ENCODE data around the gene OR4D5.

OR4D5 gene

GRCh38 chr11:123939317-123939716 is at the start of gene OR4D5:
OR4D5 (plus strand) TSS chr11:123939617; CDS start chr11:123939617, 0 bp downstream.
- no peak for DNase-seq

DNA sequence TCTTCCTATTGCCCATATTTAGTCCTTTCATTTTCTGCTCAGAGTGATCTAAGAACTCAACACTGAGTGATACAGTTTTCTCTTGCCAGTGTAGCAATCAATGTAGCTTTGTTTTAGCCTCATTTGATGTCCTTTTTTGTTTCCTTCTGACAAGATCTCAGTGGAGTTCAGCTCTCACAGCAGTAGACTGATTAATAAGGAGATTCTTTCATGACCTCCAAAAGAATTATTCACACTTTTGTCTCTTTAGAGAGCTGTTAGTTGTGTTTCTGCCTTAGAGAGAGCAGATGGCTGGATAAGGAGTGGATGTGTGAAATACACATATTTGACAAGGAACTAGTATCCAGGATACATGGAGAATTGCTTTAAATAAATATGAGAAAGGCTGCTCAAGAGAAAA is 47.4 kb upstream of the OR4D5 start:
- DNase-seq: no peak

DNA sequence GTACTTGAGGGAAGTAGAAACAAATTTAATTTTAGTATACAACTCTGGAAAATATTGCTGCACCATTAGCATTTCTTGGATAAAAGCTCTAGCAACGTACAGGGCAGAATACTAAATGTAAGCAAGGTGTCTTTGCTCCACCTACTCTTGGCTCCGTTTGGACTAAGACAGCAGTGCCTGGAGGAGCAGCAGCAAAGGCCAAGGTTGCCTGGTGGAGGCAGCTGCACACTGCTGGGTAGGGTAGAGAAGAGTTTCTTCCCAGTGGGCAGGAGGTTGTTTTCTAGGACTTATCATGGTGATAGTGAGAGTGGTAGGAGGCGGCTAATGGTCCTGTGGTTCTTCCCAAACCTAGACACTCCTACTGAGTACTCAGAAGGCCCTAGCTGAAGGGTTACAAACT is 39.6 kb upstream of the OR4D5 start:
- no peak for DNase-seq

DNA sequence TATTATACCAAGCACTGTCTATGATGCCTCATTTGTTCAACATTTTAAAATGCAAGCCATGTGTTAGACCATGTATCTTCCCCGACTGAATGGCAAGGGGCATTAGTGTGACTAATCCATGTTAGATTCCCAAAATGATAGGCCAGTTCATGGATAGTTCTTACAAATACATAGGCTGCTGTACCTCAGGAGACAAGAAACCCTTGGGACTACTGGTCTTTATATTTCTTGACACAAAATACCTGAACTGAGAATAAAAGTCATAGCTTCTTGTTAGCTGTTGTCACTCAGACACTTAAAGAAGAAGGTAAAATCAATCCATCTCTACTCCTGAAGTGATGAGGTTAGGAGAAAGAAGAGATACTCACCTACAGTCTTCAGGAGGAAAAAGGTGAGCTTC is 37.5 kb upstream of the OR4D5 start, which contains the start of gene OR8D4:
TSS of gene OR8D4 (plus strand) at position 301 of the 400 bp plus-strand sequence. CDS start 4,265 bp downstream, outside the sequence.
- no peak for DNase-seq

- DNase-seq: no peak
These were observed 35.5 kb upstream of the OR4D5 start for GRCh38 chr11:123903932-123904331.

DNA sequence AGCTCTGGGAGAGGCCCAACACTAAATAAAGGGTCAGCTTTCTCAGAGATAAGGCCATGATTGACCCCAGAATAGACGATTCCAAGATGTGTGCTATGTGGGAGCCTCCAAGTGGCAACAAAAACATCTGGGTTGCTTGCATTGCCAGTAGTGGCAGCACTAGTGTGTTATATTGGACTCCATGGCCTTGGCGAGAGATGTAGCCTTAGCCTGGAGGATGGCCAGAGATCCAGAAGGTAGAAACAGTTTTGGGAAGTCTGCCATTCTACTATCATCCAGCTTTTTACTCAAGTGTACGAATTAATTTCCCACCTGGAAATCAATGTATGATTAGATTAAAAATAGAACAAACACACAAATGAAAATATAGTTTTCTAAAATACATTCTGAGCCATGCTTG is 34.5 kb upstream of the OR4D5 start:
- DNase-seq: no peak

- DNase-seq: no peak
These were observed 33.6 kb upstream of the OR4D5 start for GRCh38 chr11:123905826-123906225.

- DNase-seq: no peak
These were observed 18.5 kb upstream of the OR4D5 start for GRCh38 chr11:123920943-123921342.

GRCh38 chr11:123924027-123924426 is 15.4 kb upstream of the OR4D5 start:
- no peak for DNase-seq

DNA sequence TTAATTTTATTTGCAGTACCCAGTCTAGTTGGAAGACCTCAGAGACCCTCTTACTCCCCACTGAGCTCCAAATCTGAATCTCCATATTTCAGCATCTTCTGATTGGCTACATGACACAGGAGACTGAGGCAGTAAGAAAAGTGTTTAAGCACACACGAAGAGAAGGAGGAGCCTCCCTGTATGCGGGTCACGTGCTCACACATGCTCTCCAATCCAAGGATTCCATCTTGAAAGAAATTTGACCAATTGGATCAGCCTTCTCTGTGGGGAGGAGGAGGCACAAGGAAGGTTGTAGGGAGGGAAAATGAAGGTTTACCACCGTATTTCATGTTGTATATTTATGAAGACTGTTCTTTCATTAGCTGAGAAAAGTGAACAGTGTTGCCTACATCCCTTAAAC is 3.0 kb downstream of the OR4D5 start:
- no peak for DNase-seq

DNA sequence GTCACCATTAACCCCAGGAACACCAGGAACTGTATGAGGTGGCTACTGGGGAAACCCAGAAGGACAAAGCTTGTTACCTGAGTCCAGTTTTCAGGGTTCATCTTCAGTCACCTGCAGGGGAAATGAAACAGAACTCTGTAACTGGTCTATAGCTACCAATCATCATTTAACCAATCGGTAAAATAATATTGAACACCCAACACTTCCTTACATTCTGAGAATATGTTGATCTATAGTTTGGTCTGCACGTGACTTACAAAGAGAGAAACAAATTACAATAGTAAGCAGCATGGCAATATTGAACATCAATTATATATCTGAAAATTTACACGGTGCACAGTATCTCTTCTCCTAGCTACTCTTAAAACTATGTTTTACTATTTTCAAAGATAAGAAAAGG is 4.3 kb downstream of the OR4D5 start, which contains the start of gene OR6T1:
TSS of gene OR6T1 (minus strand) at position 101 of the 400 bp plus-strand sequence. CDS start at position 101, 0 bp downstream.
- DNase-seq: no peak

DNA sequence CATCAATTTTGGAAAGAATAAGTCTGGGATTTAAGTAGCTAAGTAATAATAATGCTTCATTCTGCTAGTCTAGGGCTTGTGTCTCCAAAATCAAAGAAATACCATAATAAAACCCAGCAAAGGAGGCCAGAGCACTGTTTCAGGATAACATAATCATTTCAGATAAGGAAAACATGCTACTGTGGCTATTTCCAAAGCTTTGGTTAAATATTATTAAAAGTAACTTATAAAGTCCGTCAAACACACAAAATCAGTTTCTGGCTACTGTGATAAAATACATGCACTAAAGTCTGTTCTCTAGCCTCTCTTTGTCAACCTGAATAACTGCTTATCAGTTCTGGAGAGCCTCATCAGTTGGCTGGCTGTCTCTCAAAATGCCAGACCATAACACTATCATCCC is 5.7 kb downstream of the OR4D5 start:
- DNase-seq: no peak

DNA sequence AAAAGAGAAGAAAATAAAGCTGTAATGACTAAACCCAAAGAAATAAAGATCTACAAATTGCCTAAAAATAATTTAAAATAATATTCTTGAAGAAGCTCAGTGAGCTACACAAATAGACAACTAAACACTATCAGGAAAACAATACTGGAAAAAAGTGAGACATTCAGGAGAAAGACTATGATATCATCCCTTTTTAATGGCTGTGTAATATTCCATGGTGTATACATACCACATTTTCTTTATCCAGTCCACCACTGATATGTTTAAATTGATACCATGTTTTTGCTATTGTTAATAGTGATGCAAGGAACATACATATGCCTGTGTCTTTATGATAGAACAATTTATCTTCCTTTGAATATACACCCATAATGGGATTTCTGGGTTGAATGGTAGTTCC is 17.3 kb downstream of the OR4D5 start:
- DNase-seq: no peak

DNA sequence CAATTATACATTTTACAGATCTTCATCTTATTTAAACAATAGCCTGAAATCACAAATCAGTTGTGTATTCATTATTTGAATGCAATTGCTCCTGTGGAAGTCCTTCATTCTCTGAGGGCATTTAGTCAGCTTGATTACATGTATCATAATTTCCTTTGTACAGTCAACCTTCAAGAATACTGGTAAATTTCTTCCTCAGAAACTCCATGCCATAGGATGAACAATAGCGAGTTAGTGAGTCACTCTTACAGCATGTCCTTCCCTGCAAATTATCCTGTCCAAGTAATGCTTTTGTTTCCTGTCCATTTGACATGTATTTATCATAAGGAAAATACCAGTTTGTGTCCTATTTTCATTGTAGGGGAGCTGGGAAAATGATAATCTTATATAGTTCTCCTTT is 34.4 kb downstream of the OR4D5 start:
- no peak for DNase-seq

- no peak for DNase-seq
These were observed 37.5 kb downstream of the OR4D5 start for GRCh38 chr11:123976770-123977560.

GRCh38 chr11:123977731-123978347 is 38.4 kb downstream of the OR4D5 start, which contains the start of gene OR10S1:
OR10S1 (minus strand) TSS chr11:123977781; CDS start chr11:123977664, 117 bp downstream.
- no peak for DNase-seq

DNA sequence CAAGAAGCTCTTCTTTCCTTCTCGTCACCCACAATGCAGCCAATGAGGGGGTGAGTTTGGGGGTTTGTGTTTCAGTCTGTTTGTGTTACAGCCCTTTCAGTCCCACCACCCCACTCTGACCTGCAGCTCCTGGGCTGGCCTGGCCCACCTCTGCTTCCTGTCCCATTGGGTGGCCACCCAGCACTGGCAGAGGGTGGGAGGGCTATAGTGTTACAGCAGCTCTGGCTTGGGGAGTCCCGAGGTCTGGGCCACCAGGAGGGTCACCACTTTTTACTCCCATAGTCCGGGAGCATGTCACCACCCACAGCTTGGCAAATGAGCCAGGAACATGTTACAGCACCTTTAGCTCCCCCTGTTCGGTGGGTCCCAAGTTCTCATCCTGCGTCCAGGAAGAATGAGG is 39.9 kb downstream of the OR4D5 start:
- no peak for DNase-seq

Data from CD4-positive, alpha-beta T cell treated with Interleukin-12 subunit alpha and Interleukin-12 subunit beta, for 1 hour (primary cell).